Skeletal muscle satellite cell (primary cell): Measurements from ENCODE around the gene ATP6V1F.

ENCODE experiments used
- H3K27me3 ChIP-seq: 2 replicates; pipeline ENCODE4 v1.7.0; 2013; ENCODE audit warnings: low read length; ENCODE audit not compliant: control insufficient read depth, insufficient read depth
- H3K36me3 ChIP-seq: 2 replicates; pipeline ENCODE4 v1.7.0; 2013; ENCODE audit warnings: mild to moderate bottlenecking, control low read depth, low read length; ENCODE audit not compliant: insufficient read depth
- H3K4me1 ChIP-seq: 2 replicates; pipeline ENCODE4 v1.7.0; 2013; ENCODE audit warnings: low read length; ENCODE audit not compliant: control insufficient read depth, insufficient read depth
- H3K4me2 ChIP-seq: 2 replicates; pipeline ENCODE4 v1.7.0; 2013; ENCODE audit warnings: mild to moderate bottlenecking, low read length
- H3K4me3 ChIP-seq: 2 replicates; pipeline ENCODE4 v1.7.0; 2013; ENCODE audit warnings: low read length
- H3K9ac ChIP-seq: 2 replicates; pipeline ENCODE4 v1.7.0; 2013; ENCODE audit warnings: mild to moderate bottlenecking, low read depth, low read length, moderate library complexity
- H3K9me3 ChIP-seq: replicated peaks from 2 replicates; pipeline ENCODE4 v1.7.0; 2013; ENCODE audit warnings: mild to moderate bottlenecking, control low read depth, low read length

The ATP6V1F gene

GRCh38 chr7:128891942-128892269 is 29.2 kb downstream of the ATP6V1F start:
- no peak overlapping the region for H3K4me2 ChIP-seq

GRCh38 chr7:128892521-128893250 is 30.0 kb downstream of the ATP6V1F start:
- peaks cover 32% of the 10 kb centered on the region for H3K27me3 ChIP-seq
- H3K4me1 ChIP-seq = no peaks in the 10 kb centered on the region
- H3K36me3 ChIP-seq = no peaks in the 10 kb centered on the region
- no peaks in the 10 kb centered on the region for H3K9me3 ChIP-seq
- H3K4me3 ChIP-seq = no peak overlapping the region
- H3K4me2 ChIP-seq = no peak overlapping the region
- H3K9ac ChIP-seq = no peak overlapping the region

More at GRCh38 chr7:128891942-128892269, 29.2 kb downstream of the ATP6V1F start:
- Histone ChIP-seq H3K4me1 (no peaks in the 10 kb centered on the region), H3K4me3 (no peak overlapping the region), H3K9ac (no peak overlapping the region), H3K9me3 (no peaks in the 10 kb centered on the region), H3K36me3 (no peaks in the 10 kb centered on the region), H3K27me3 (peaks cover 27% of the 10 kb centered on the region)

GRCh38 chr7:128893251-128894100 is 30.8 kb downstream of the ATP6V1F start:
- H3K9ac ChIP-seq = no peak overlapping the region
- no peak overlapping the region for H3K4me2 ChIP-seq
- no peaks in the 10 kb centered on the region for H3K36me3 ChIP-seq
- H3K4me1 ChIP-seq = no peaks in the 10 kb centered on the region
- H3K27me3 ChIP-seq = peaks cover 34% of the 10 kb centered on the region
- no peak overlapping the region for H3K4me3 ChIP-seq
- H3K9me3 ChIP-seq = no peaks in the 10 kb centered on the region

- Histone ChIP-seq H3K27me3 (peaks cover 34% of the 10 kb centered on the region), H3K36me3 (no peaks in the 10 kb centered on the region), H3K9me3 (no peaks in the 10 kb centered on the region), H3K4me1 (no peaks in the 10 kb centered on the region), H3K9ac (no peak overlapping the region), H3K4me2 (no peak overlapping the region), H3K4me3 (no peak overlapping the region)
These were observed 31.4 kb downstream of the ATP6V1F start for GRCh38 chr7:128894101-128894440.

- Histone ChIP-seq H3K4me2 (no peak overlapping the region), H3K4me3 (no peak overlapping the region), H3K9ac (no peak overlapping the region), H3K4me1 (no peaks in the 10 kb centered on the region), H3K27me3 (peaks cover 40% of the 10 kb centered on the region), H3K9me3 (peaks cover 8% of the 10 kb centered on the region), H3K36me3 (no peaks in the 10 kb centered on the region)
These were observed 32.7 kb downstream of the ATP6V1F start for GRCh38 chr7:128895320-128895719.

GRCh38 chr7:128899392-128899791 is 36.7 kb downstream of the ATP6V1F start:
- Histone ChIP-seq H3K4me2 (no peak overlapping the region), H3K27me3 (peaks cover 45% of the 10 kb centered on the region), H3K9me3 (peaks cover 8% of the 10 kb centered on the region), H3K9ac (no peak overlapping the region), H3K4me3 (no peak overlapping the region), H3K4me1 (no peaks in the 10 kb centered on the region), H3K36me3 (no peaks in the 10 kb centered on the region)

GRCh38 chr7:128900237-128900636 is 37.6 kb downstream of the ATP6V1F start:
- peaks cover 8% of the 10 kb centered on the region for H3K9me3 ChIP-seq
- H3K4me2 ChIP-seq = no peak overlapping the region
- H3K9ac ChIP-seq = no peak overlapping the region
- H3K4me1 ChIP-seq = no peaks in the 10 kb centered on the region
- H3K36me3 ChIP-seq = no peaks in the 10 kb centered on the region
- no peak overlapping the region for H3K4me3 ChIP-seq
- H3K27me3 ChIP-seq = peaks cover 44% of the 10 kb centered on the region

- H3K27me3 ChIP-seq = peaks cover 53% of the 10 kb centered on the region
- peaks cover 8% of the 10 kb centered on the region for H3K9me3 ChIP-seq
- H3K4me1 ChIP-seq = no peaks in the 10 kb centered on the region
- no peak overlapping the region for H3K4me2 ChIP-seq
- H3K36me3 ChIP-seq = no peaks in the 10 kb centered on the region
- H3K9ac ChIP-seq = no peak overlapping the region
- H3K4me3 ChIP-seq = no peak overlapping the region
These were observed 40.3 kb downstream of the ATP6V1F start for GRCh38 chr7:128902761-128903585.

GRCh38 chr7:128903621-128904361 is 41.1 kb downstream of the ATP6V1F start:
- Histone ChIP-seq H3K36me3 (no peaks in the 10 kb centered on the region), H3K9me3 (peaks cover 8% of the 10 kb centered on the region), H3K4me2 (no peak overlapping the region), H3K27me3 (peaks cover 57% of the 10 kb centered on the region), H3K9ac (no peak overlapping the region), H3K4me3 (no peak overlapping the region), H3K4me1 (no peaks in the 10 kb centered on the region)

- H3K4me3 ChIP-seq = no peak overlapping the region
- no peaks in the 10 kb centered on the region for H3K36me3 ChIP-seq
- H3K9ac ChIP-seq = no peak overlapping the region
- peaks cover 63% of the 10 kb centered on the region for H3K27me3 ChIP-seq
- H3K4me1 ChIP-seq = peaks cover 3% of the 10 kb centered on the region
- H3K9me3 ChIP-seq = peaks cover 4% of the 10 kb centered on the region
- no peak overlapping the region for H3K4me2 ChIP-seq
These were observed 41.9 kb downstream of the ATP6V1F start for GRCh38 chr7:128904381-128905197.
